Activated naive CD4-positive, alpha-beta T cell (primary cell): ENCODE measurements around the gene SGSM1.
"Not testable (repeated sequence)": the region's sequence is repeated elsewhere in the genome, so short reads cannot be mapped to it uniquely, and the experiment has no call there.

Experiments used
- DNase-seq, 4 experiments: peaks; one replicate each; lab custom pipeline; 2025; lab: John Stamatoyannopoulos, UW

The SGSM1 gene

DNA sequence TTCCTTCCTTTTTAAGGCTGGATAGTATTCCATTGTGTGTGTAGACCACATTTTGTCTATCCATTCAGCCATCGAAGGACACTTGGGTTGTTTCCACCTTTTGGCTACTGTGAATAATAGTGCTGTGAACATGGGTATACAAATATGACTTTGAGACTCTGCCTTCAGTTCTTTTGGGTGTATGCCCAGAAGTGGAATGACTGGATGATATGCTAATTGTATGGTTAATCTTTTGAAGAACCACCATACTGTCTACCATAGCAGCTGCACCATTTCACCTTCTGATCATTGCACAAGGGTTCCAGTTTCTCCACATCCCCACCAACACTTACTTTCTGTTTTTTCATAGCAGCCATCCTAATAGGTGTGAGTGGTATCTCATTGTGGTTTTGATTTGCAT, 30.3 kb downstream of the SGSM1 start:
- no peak for DNase-seq

DNA sequence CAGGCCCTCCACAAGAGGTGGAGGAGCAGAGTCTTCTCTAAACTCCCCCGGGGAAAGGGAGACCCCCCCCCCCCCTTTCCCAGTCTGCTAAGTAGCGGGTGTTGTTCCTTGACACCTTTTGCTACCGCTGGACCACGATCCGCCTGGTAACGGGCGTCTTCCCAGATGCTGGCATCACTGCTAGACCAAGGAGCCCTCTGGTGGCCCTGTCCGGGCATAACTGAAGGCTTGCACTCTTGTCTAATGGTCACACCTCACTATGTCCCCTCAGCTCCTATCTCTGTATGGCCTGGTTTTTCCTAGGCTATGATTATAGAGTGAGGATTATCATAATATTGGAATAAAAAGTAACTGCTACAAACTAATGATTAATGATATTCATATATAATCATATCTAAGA, 31.5 kb downstream of the SGSM1 start:
- not testable (repeated sequence) for DNase-seq

DNA sequence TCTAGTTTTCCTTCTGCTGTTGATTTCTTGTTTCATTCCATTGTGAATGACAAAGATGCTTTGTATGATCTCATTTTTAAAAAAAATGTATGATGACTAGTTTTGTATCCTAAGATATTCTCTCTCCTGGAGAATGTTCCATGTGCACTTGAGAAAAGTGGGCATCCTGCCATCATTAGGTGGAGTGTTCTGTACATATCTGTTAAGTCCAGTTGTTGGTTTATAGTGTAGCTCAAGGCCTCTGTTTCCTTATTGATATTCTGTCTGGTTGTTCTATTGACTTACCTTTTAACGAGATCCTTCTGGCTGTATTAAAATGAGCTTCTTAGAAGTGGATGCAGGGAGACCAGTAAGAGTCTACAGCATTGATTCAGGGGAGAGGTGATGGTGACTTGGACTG, 35.2 kb downstream of the SGSM1 start:
- DNase-seq = no peak

DNA sequence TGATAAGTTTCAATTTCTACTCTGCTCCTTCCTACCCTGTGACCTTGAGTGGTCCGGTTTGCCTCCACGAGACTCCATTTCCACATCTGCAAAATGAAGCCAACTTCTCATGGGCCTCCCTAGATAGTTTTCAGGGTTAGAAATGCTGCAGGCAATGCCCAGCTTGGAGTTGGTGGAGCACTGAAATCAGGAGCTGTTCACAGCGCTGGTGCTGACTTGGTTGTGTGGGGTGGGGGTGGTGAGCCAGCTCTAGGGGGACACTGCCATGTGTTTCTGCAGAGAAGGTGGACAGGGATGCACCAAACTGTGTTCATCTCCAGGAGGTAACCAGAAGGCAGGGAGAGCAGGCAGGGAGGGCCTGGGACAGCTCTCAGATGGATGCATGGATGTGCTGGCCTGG, 37.0 kb downstream of the SGSM1 start:
- no peak for DNase-seq

DNA sequence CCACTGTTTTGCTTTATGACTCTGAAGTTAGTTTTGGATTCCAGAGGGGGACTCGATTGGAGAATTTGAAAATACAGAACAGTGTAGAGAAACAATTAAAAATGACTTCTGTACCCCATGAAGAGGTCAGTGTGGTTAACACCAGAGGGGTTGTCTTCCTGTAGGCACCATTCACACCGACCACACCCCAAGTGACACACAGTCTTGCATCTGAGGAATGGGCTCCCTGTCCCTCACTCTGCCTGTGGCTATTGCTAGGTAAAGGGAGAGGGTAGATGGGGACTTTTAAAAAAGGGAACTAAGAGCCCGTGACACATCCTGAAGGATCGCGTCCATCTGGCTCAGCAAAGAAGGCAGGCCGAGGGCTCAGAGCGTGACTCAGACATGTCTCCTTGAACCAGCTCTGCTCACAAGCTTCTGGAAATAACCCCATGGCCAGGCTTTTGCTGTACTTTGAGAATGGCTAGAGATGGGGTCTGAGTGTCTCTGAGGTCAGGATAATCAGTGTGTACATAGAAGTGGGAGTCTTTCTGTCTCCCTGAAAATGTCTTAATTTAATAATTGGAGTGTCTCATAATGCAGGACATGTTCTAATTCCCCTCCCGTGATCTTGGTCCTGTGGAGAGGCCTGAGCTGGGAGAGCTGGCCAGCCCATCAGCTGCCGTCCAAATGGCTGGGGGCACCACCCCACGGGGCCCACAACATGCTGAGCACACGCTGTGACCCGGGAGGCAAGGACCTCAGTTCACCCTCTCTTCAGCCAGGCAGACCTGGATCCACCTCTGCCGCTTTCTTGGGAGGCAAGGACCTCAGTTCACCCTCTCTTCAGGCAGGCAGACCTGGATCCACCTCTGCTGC, 39.3 kb downstream of the SGSM1 start:
- no peak for DNase-seq

DNA sequence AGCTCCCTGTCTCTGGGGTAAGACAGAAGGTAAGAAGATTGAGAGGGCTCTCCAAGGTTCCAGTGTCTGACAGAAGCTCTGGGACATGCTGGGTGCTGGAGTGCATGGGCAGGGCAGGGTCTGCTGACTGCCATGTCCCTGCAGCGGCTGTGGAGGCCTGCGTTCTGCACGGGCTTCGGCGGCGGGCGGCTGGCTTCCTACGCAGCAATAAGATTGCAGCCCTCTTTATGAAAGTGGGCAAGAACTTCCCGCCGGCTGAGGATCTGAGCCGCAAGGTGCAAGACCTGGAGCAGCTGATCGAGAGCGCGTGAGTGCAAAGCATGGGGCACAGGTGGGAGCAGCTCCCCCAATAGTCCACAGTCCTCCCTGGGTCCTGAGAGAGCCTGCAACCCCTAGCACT, 41.5 kb downstream of the SGSM1 start:
- no peak for DNase-seq

DNA sequence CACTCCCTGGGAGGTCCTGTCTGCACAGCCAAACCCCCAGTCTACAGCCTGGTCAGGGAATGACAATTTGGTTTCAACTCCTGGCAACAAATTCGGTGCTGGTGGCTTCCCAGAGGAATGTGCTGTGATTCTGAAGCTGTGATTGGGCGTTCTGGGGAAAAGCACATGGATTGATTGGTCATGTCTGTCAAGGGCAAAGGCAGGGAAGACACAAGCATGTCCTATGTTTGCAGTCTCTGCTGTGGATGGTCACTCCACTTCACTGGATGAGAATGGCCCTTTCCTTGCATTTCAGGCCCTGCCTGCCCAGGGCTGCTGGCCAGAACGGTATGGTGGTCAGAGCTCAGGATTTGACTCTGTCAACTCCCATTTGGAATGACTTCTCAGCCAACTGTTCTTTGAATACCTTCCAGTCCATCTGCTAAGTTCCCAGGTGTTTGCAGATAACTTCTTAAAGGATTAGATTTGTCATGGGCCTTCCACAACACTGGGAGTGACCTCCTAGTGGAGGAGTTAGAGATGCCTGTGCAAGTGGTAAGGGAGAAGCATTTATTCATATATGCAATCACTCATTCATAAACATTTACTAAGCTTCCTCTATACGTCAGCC, 42.7 kb downstream of the SGSM1 start:
- no peak for DNase-seq

DNA sequence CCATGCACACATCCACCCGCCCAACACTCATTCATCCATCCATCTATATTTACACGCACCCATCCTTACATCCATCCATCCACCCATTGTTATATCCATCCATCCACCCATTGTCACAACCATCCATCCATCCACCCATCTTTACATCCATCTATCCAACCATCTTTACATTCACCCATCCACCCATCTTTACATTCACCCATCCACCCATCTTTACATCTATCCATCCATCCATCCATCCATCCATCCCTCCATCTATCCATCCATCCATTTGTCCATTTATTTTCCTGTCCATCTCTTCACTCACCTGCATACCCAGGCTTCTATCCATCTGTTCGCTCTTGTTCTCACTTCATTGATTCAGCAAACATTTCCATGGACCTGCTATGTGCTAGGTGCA, 49.8 kb downstream of the SGSM1 start:
- DNase-seq = no peak

DNA sequence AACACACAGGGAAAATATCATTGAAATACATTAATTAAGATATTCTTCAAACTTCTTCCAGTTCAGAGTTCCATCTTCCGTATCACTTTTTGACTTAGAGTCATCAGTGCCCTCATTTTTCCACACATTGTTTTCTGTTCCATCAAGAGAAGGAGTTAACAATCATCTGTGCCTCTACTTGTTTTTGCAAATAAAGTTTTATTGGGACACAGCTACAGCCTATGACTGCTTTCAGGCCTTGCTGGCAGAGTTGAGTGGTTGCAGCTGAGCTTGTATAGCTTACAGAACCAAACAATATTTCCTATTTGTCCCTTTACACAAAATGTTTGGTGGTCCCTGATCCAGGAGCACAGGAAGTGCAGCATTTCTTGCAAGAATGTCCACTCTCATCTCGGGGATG, 51.6 kb downstream of the SGSM1 start:
- DNase-seq = no peak

DNA sequence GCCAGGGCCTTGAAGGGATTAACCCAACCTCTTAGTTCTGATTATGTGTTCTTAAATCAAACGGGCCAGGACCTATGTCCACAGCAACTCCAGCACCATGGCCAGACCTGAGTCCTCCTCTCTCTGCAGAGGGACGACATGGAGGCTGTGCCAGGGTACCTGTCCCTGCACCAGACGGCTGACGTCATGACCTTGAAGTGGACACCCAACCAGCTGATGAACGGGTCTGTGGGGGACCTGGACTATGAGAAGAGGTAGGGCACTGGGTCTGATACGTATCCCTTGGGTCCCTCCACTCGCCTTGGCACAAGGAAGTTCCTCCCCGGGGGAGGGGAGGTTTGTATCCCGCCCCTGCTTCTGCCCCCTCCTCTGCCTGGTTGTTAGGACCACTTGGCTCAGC, 53.6 kb downstream of the SGSM1 start:
- no peak for DNase-seq

DNA sequence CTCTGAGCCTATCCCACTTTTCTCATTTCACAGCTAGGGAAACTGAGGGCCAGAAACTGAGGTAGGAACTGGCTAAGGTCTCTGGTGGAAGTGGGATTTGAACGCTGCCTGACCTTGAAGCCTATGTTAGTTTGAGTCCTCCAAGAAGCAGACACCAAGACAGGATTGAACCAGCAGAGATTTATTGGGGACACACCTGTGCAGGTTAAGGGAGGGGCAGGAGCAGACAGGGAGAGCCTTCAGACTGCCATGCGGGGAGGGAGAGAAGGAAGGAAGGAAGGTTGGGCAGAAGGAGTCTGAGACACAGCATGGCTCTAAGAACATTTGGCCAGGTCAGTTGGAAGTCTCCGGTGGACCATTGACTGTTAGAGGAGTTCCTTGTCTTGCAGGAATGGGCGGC, 59.5 kb downstream of the SGSM1 start:
- no peak for DNase-seq

DNA sequence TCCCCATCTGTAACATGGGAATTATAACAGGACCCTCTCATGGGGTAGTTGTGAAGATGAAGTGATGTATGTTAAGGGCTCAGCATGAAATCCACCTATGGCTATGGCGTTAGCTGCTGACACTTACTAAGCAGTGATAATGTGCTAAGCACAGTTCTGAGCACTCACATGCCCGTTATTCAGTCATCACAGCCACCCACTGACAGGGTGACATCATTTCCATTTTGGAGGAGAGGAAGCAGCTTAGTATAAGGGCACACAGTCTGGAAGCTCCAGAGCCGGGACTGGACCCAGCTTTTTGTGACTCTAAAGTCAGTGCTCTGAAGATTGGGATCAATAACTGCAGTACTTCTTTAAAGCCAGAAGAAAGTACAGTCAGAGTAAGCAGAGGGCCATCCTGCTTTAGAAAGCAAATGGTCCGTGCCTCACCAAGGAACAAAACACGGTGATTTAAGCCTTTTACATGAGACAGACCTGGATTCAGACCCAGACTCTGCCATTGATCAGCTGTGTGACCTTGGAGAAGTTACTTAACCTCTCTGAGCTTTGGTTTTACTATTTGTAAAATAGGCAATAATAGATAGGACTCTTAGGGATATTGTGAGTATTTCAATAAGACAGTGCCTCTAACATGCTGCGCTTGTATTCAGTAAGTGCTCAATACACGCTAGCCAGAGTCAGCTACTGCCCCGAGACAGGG, 61.5 kb downstream of the SGSM1 start:
- no peak for DNase-seq

DNA sequence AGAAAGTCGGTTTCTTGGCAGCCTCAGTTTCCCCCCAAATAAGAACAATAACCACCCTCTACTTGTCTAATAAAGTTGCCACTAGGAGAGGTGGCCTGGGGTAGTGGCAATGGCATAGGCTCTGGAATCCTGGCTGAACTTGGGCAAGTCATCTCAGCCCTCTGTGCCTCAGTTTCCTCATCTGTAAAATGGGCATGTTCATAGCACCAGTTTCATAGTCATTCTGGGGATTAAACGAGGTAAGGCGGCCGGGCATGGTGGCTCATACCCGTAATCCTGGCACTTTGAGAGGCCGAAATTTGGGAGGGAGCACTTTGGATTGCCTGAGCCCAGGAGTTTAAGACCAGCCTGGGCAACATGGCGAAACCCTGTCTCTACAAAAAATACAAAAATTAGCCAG, 63.0 kb downstream of the SGSM1 start:
- DNase-seq = no peak

DNA sequence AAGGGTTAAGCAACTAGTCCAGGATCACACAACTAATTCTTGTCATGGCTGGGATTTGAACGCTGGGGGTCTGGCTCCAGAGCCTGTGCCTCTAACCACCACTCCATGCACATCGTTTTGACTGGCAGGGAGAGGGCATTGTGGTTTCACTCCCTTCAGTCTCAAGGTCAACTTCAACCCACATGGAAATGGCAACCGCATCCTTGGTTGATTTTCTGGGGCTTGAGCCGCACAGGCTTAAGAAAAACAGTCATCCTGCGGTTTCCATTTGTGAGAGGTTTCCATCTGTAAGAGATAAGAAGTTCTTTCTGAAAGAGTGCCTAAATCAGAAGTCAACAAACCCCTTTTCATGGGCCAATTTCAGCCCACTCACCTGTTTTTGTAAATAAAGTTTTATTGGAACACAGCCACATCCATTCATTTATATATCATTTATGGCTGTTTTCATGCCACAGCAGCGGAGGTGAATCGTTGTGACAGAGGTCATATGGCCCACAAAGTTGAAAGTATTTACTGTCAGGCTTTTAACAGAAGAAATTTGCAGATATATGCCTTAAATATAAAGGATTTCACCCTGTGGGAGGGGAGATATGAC, 65.7 kb downstream of the SGSM1 start:
- DNase-seq = no peak

DNA sequence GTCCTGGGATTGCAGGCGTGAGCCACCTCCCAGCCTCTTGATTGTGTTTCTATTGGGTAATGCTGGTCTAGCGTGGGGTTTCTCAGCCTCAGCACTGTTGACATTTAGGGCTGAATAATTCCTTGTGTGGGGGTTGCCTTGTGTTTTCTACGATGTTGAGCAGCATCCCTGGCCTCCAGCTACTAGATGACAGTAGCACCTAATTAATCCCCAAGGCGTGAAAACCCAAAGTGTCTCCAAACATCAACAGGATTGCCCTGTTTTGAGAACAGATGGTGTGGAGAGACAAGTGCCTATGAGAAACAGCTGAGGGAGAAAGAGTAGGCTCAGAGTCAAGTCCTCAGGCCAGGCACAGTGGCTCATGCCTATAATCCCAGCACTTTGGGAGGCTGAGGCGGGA, 67.2 kb downstream of the SGSM1 start:
- DNase-seq = no peak

DNA sequence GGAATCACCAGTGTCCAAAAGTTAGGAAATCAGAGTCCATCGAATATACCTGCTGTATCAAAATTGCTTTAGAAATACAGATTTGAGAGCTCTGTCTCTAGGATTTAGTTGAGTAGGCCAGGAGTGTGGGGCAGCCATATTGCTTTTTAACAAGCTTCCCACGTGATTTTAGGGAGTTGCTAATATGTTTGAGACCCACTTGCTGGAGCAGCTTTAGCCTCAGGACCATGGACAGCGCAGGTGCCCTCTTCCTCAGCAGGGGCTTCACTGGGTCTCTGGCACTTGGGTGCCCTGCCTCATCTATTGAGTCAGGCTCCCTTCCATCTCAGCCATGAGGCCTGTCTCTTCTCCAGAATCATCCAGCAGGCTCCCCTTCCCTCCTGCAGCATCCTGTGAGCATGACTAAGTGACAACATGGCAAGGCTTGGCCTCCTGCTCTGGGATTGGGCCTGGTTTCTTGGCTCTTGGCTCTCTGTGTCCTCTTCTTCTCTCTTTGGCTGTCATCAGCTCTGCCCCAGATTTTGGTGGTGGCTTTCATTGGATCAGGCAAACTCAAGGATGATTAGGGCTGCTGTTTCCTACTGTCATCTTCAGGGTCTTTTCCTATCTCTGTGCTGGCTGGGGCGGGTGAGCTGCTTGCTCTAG, 70.0 kb downstream of the SGSM1 start:
- no peak for DNase-seq

DNA sequence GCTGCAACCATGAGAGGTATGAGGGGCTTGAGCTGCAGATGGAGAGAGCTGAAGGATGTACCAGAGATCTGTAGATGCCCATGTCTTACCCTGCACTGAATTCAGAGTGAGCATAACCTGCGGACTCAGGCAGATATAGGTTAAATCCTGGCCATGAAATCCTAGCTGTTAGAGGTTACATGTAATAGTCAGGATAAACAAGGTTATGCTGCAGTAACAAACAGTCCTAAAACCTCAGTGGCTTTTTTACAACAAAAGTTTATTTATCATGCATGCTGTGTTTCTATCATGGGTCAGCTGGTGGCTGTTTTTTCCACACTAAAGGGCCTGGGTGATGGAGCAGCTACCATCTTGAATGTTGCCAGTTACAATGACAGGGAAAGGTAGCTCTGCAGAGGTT, 70.7 kb downstream of the SGSM1 start:
- DNase-seq = no peak

DNA sequence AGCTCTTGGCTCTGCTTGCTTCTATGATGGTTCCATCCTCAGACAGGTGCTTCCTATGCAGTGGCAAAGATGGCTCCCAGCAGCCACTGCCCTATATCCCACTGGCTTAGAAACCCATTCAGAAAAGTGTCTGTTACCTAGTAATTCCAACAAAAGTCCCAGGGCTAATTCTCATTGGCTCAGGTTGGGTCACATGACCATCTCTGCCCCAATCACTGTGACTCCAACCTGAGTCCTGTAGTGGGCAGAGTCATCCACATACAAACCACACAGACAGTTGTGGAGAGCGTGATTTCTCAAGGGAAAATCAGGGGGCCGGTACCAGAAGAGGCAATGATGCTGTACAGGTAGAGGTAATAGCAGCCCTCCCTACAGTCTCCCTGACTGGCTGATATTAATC, 73.0 kb downstream of the SGSM1 start:
- DNase-seq = no peak

DNA sequence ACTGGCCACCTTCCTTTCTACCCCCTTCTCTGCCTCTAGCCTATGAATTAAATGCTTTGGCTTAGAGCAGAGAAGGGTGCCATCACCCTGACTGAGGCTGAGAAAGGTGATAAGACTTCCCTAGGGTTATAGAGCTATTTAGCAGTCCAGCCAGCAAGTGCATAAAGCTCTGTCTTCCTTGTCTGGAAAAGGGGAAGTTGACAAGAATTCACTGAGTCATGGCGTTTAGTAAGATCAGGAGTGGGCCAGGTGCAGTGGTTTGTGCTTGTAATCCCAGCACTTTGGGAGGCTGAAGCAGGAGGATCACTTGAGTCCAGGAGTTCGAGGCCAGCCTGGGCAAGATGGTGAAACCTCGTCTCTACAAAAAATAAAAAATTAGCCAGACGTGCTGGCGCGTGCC, 77.4 kb downstream of the SGSM1 start:
- DNase-seq = no peak

DNA sequence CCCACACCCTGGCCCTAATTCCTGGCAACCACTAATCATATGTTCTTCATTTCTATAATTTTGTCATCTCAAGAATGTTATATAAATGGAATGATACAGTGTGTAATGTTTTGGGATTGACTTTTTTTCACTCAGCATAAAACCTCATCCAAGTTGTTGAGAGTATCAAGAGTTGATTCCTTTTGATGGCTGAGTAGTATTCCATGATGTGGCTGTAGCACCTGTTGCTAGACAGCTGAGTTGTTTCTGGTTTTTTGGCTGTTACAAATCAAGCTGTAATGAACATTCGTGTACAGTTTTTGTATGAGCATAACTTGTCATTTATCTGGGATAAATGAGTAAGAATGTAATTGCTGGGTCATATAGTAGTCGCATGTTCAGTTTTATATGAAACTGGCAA, 81.2 kb downstream of the SGSM1 start:
- DNase-seq = no peak

DNA sequence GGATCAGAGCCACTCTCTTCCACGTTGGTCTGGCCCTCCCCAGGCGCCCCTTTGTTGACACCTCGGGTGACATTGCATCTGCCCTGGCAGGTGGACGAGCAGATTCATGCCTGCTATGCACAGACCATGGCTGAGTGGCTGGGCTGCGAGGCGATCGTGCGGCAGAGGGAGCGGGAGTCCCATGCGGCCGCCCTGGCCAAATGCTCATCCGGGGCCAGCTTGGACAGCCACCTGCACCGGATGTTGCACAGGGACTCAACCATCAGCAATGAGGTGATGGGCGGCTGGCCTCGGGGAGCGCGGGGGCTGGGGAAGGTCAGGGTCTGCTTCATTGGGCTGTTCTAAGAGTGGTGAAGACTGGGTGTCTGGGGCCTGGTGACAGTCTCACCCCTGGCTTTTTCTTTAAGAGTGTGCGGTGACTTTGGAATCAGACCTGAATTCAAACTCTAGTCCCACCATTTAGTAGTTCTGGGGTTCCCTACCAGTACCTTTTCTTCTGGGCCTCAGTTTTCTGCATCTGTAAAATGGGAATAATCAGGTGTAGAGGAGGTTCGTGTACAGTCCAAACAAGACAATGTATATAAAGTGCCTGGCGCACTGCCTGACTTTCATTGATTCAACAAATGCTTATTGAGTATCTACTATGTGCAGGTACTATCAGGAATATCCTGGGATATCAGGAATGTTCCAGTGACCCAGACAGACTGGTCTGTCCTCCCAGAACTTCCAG, 87.5 kb downstream of the SGSM1 start:
- DNase-seq = no peak
